HG03575 (cell line): ENCODE measurements around the gene OR9Q1.

Experiments
- ATAC-seq: cut with Tn5 transposase; IDR thresholded peaks from one replicate; pipeline ENCODE4 v1.9.1; 2021; ENCODE audit not compliant: unreplicated experiment, insufficient number of reproducible peaks, low FRiP score; ENCODE audit errors: extremely low read depth

Gene OR9Q1

GRCh38 chr11:58121096-58121495 lies 97.4 kb downstream of the OR9Q1 start:
- no peak for ATAC-seq

- no peak for ATAC-seq
These were observed 101.8 kb downstream of the OR9Q1 start, which contains the start of gene OR9I1 for GRCh38 chr11:58125469-58125868. TSS of gene OR9I1 (minus strand) at chr11:58125530. CDS start at chr11:58119444, 6,086 bp downstream.

GRCh38 chr11:58127350-58127749 lies 103.7 kb downstream of the OR9Q1 start:
- ATAC-seq, result no peak

- ATAC-seq, result no peak
These were observed 109.8 kb downstream of the OR9Q1 start for GRCh38 chr11:58133309-58134076.

GRCh38 chr11:58134151-58134550 lies 110.5 kb downstream of the OR9Q1 start:
- ATAC-seq, result no peak

GRCh38 chr11:58135171-58135570 lies 111.5 kb downstream of the OR9Q1 start:
- ATAC-seq, result no peak

GRCh38 chr11:58142761-58143160 lies 119.1 kb downstream of the OR9Q1 start:
- ATAC-seq, result no peak

- no peak for ATAC-seq
These were observed 129.1 kb downstream of the OR9Q1 start for GRCh38 chr11:58152781-58153180.

GRCh38 chr11:58164389-58164788 lies 140.7 kb downstream of the OR9Q1 start:
- no peak for ATAC-seq

- no peak for ATAC-seq
These were observed 141.3 kb downstream of the OR9Q1 start for GRCh38 chr11:58164990-58165389.

- no peak for ATAC-seq
These were observed 141.9 kb downstream of the OR9Q1 start for GRCh38 chr11:58165504-58166106.

GRCh38 chr11:58177409-58178054 lies 153.9 kb downstream of the OR9Q1 start:
- ATAC-seq, result no peak

GRCh38 chr11:58178444-58178843 lies 154.8 kb downstream of the OR9Q1 start:
- no peak for ATAC-seq

- ATAC-seq, result no peak
These were observed 156.0 kb downstream of the OR9Q1 start for GRCh38 chr11:58179648-58180047.

GRCh38 chr11:58186938-58187337 lies 163.3 kb downstream of the OR9Q1 start:
- no peak for ATAC-seq

GRCh38 chr11:58188770-58189169 lies 165.1 kb downstream of the OR9Q1 start, which contains the start of gene OR9Q2:
TSS of gene OR9Q2 (plus strand) at chr11:58189070. CDS start at chr11:58190491, 1,421 bp downstream.
- no peak for ATAC-seq

- no peak for ATAC-seq
These were observed 168.5 kb downstream of the OR9Q1 start for GRCh38 chr11:58192229-58192628.

- no peak for ATAC-seq
These were observed 169.7 kb downstream of the OR9Q1 start for GRCh38 chr11:58193391-58193790.

- ATAC-seq, result no peak
These were observed 172.3 kb downstream of the OR9Q1 start for GRCh38 chr11:58195939-58196338.

GRCh38 chr11:58199271-58199670 lies 175.6 kb downstream of the OR9Q1 start:
- no peak for ATAC-seq
